Suppressor macrophage (primary cell): Measurements from ENCODE around the gene KRTAP9-3.
"Not testable (repeated sequence)": the region's sequence is repeated elsewhere in the genome, so short reads cannot be mapped to it uniquely, and the experiment has no call there.

Experiments used
- DNase-seq, 4 experiments: peaks; one replicate each; pipeline ENCODE4 v3.0.0-alpha.2; 2020 to 2022
- total RNA-seq, 17 experiments: gene quantifications; one replicate each; lab custom pipeline; 2026; ENCODE audit warnings: mixed read lengths in 6 of 17, inconsistent platforms in 3 of 17; lab: John Stamatoyannopoulos, UW

Gene KRTAP9-3
- total RNA-seq, result 0 to 0.11 (median 0) reads per million in 17 experiments

GRCh38 chr17:41232399-41233105, at the start of gene KRTAP9-3:
Gene KRTAP9-3, plus strand, starts transcription at chr17:41232449. Its CDS starts 53 bp downstream, at chr17:41232502.
- DNase-seq, result not testable (repeated sequence)

GRCh38 chr17:41184480-41184961, 47.7 kb upstream of the KRTAP9-3 start, which contains the start of gene KRTAP4-1:
Gene KRTAP4-1, minus strand, starts transcription at chr17:41184911. Its CDS starts 57 bp downstream, at chr17:41184854.
- no peak for DNase-seq

GRCh38 chr17:41185001-41185400, 47.2 kb upstream of the KRTAP9-3 start:
- no peak for DNase-seq

GRCh38 chr17:41186872-41187271, 45.4 kb upstream of the KRTAP9-3 start:
- no peak for DNase-seq

GRCh38 chr17:41189837-41190318, 42.4 kb upstream of the KRTAP9-3 start, which contains the start of gene KRTAP9-1:
Gene KRTAP9-1, plus strand, starts transcription at chr17:41189887. Its CDS starts 0 bp downstream, at chr17:41189887.
- not testable (repeated sequence) for DNase-seq

- no peak for DNase-seq
Observed at GRCh38 chr17:41190328-41190727, 41.9 kb upstream of the KRTAP9-3 start.

GRCh38 chr17:41196068-41196467, 36.2 kb upstream of the KRTAP9-3 start:
- no peak for DNase-seq

- DNase-seq, result no peak
Observed at GRCh38 chr17:41199421-41200078, 32.7 kb upstream of the KRTAP9-3 start.

GRCh38 chr17:41211845-41212466, 20.3 kb upstream of the KRTAP9-3 start:
- DNase-seq, result no peak

GRCh38 chr17:41212524-41213169, 19.6 kb upstream of the KRTAP9-3 start:
- DNase-seq, result no peak

- DNase-seq, result no peak
Observed at GRCh38 chr17:41215681-41216080, 16.6 kb upstream of the KRTAP9-3 start.

- no peak for DNase-seq
Observed at GRCh38 chr17:41223821-41224220, 8.4 kb upstream of the KRTAP9-3 start.

- no peak for DNase-seq
Observed at GRCh38 chr17:41226051-41226450, 6.2 kb upstream of the KRTAP9-3 start.

GRCh38 chr17:41226598-41227095, 5.6 kb upstream of the KRTAP9-3 start, which contains the start of gene KRTAP9-2:
Gene KRTAP9-2, plus strand, starts transcription at chr17:41226648. Its CDS starts 7 bp downstream, at chr17:41226655.
- not testable (repeated sequence) for DNase-seq

GRCh38 chr17:41230094-41230493, 2.2 kb upstream of the KRTAP9-3 start:
- no peak for DNase-seq

- DNase-seq, result no peak
Observed at GRCh38 chr17:41231731-41232130, 518 bp upstream of the KRTAP9-3 start.

GRCh38 chr17:41237116-41237515, 4.9 kb downstream of the KRTAP9-3 start:
- not testable (repeated sequence) for DNase-seq

GRCh38 chr17:41237949-41238437, 5.7 kb downstream of the KRTAP9-3 start, which contains the start of gene KRTAP9-8:
Gene KRTAP9-8, plus strand, starts transcription at chr17:41237999. Its CDS starts 53 bp downstream, at chr17:41238052.
- DNase-seq, result not testable (repeated sequence)

GRCh38 chr17:41246995-41247787, 14.9 kb downstream of the KRTAP9-3 start:
- DNase-seq, result not testable (repeated sequence)

GRCh38 chr17:41249637-41250240, 17.5 kb downstream of the KRTAP9-3 start, which contains the start of gene KRTAP9-4:
Gene KRTAP9-4, plus strand, starts transcription at chr17:41249687. Its CDS starts 34 bp downstream, at chr17:41249721.
- not testable (repeated sequence) for DNase-seq
